GM15510 (cell line): ENCODE results near the gene SAMD4A.

Source experiments
- POLR2A ChIP-seq: IDR thresholded peaks from 3 replicates; pipeline ENCODE4 v1.6.1; 2011; ENCODE audit warnings: borderline replicate concordance; ENCODE audit not compliant: insufficient read length; ENCODE audit errors: extremely low read depth

Gene SAMD4A

DNA sequence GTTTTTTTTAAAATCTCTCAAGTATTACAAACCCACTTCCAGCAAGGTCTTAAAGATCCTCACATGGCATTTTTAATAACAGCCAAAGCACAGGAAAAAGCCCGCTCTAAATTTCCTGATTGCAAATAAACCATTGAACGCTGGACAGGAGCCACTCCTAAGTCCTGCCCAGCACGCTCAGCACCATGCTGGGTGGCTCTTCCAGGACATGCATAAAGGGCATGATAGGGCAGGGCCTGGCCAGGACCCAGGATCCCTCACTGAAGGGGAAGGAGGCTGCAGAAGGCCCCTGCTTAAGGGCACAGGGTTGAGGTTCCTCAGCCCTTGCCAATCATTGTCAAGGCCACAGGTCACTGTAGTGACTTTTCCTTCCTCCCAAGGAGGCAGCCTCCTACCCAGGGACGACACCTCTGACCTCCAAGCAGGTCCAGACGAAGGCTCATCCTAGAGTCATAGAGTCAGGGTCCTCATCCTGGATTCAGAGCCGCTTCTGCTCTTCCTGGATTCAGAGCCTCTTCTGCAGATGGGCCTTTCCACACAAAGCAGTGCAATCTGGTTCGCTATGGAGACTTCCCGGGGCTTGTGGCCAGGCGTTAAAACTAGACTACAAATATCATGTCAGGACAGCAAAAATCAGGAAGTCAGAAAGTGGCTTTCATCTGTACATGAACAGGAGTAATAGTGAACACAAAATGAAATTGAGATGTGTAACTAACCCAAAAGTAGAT is 211.9 kb downstream of the SAMD4A start:
- no peak for TF ChIP-seq POLR2A

GRCh38 chr14:54781080-54781479 is 214.2 kb downstream of the SAMD4A start:
- TF ChIP-seq POLR2A = no peak

- no peak for TF ChIP-seq POLR2A
Measured at GRCh38 chr14:54781961-54782750, 215.2 kb downstream of the SAMD4A start.

GRCh38 chr14:54782751-54783659 is 216.1 kb downstream of the SAMD4A start:
- no peak for TF ChIP-seq POLR2A

GRCh38 chr14:54783660-54784015 is 216.7 kb downstream of the SAMD4A start:
- TF ChIP-seq POLR2A = no peak

DNA sequence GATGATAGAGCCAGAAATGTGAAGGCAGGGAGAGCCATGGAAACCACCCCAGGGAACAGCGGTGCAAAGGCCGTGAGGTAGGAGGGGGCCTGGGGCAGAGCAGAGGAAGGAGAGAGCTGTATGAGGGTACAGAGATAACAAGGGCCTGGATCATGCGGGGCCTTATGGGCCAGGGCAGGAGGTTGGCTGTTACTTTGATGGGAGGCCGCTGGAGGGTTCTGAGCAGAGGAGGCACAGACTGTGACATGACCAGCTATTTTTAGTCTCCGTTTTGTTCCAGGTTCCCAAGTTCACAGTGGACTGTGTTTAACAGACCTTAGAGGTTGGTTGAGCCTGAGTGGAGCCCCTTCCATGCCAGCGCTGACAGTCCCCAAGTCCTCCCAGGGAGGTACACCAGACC is 217.1 kb downstream of the SAMD4A start:
- no peak for TF ChIP-seq POLR2A

DNA sequence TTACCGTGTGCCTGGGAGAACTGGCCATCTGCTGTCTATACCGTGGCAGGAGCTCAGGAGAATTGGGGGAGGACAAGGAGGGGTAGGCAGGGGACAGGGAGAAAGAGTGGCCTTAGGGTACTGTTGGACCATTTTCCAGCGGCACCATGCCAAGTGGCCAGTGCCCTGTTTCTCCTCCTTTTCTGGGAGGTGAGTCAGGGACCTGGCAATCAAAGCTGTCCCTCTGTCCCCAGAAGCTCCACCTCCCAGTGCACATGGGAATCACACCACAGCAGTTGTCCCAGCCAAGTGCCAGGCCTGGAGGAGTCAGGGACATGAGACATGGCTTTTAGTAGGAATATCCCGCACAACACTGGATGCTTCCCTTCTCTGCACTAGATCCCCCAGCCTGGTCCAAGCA is 217.7 kb downstream of the SAMD4A start:
- no peak for TF ChIP-seq POLR2A

DNA sequence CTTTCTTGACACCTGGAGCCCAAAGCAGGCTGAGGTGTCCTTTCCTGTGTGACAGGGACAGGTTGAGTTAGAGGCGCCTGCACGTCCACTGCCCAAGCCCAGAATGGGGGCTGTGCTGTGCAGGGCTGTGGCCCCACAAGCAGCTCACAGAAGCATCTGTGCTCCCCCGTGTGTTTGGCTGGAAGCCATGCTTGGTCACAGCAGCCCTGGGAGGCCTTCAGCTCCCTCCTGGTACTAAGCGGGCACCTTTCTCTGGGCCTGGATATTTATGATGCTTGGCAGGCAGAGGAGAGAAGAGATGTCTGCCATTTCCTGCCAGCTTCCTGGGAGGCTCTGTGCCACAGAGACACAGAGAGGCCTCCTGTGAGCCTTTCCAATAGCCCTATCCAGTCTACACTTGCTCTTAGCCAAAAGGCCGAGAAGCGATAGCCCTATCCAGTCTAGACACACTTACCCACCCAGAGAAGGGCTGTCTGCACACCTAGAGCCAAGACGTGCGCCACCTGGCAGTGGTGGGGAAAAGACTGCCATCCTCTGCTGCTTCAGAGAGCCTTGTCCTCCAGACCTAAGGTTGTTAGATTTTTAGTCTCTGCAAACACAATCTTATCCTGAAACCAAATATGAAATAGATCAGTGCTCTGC is 218.3 kb downstream of the SAMD4A start:
- no peak for TF ChIP-seq POLR2A

- TF ChIP-seq POLR2A = no peak
Measured at GRCh38 chr14:54785778-54786770, 219.1 kb downstream of the SAMD4A start.

GRCh38 chr14:54786838-54787237 is 219.9 kb downstream of the SAMD4A start:
- no peak for TF ChIP-seq POLR2A

GRCh38 chr14:54787261-54787660 is 220.3 kb downstream of the SAMD4A start:
- TF ChIP-seq POLR2A = no peak

DNA sequence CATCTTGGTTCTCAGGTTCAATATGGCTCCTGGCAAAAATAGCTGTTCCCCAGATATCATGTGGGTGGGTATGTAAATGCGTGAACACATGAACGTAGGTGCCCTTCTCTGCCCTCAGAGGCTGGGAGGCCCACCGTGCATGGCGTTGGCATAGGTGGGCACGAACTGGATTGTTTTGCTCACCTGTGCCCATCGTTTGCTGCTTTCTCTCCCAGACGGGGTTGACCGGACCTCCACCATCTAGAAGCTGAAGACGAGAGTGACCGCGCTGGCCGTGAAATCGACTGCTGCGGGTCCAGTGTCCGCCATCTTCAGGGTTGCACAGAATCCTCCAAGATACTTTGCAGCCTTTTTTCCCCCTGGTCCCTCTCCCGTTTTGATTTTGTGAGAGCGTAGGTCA is 221.8 kb downstream of the SAMD4A start:
- TF ChIP-seq POLR2A = no peak

- TF ChIP-seq POLR2A = no peak
Measured at GRCh38 chr14:54789166-54789565, 222.2 kb downstream of the SAMD4A start.
